ENCODE data around the gene MAST1.
"Not testable (repeated sequence)": the region's sequence is repeated elsewhere in the genome, so short reads cannot be mapped to it uniquely, and the experiment has no call there.

MAST1 gene

GRCh38 chr19:12841094-12841493, 2.8 kb downstream of the MAST1 start:
- no peak for DNase-seq

DNA sequence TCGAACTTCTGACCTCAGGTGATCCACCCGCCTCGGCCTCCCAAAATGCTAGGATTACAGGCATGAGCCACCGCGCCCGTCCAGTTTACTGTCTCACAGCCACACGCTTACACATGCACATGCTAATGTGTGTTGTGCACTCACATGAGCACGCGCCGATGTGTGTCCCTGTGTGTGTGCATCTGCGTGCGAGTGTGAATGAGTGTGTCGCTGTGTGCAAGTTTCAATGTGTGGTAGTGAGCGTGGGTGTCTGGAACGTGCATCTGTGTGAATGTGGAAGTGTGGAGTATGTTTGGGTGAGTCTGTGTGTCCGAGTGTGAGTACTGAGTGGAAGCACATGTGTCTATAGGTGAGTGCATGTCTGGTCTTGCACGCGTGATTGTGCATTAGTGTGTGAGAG, 4.2 kb downstream of the MAST1 start:
- no peak for DNase-seq

GRCh38 chr19:12843328-12843727, 5.0 kb downstream of the MAST1 start:
- no peak for DNase-seq

DNA sequence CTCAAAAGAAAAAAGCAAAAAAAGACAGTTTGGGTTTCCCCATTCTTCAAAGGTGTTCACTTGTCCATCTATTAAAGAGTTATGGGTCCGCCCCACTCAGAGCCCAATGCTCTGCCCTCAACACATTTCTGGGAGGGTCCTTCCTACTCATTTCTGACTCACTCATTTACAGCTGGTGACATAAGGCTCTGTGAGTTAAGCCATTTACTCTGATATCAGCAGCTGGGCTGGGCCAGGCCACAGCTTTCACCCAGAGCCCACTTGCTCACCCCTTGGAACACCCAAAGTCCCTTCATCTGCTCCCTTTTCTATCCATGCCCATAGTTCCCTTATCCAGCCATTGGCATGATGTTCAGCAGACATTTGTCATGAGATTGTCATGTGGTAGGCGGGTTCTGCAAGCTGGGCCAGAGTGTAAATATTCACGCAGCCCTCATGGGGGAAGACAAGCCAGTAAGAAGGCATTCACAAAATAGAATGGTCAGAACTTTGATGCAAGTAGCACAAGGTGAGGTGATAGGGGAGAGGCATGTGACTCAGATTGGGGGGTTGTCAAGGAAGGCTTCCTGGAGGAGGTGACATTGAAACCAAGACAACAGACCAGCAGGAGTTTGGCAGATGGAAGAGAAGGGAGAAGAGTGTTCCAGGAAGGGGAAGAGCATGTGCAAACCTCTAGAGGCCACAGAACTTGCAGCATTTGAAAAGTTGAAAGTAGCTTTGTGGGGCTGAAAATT, 5.9 kb downstream of the MAST1 start:
- no peak for DNase-seq

DNA sequence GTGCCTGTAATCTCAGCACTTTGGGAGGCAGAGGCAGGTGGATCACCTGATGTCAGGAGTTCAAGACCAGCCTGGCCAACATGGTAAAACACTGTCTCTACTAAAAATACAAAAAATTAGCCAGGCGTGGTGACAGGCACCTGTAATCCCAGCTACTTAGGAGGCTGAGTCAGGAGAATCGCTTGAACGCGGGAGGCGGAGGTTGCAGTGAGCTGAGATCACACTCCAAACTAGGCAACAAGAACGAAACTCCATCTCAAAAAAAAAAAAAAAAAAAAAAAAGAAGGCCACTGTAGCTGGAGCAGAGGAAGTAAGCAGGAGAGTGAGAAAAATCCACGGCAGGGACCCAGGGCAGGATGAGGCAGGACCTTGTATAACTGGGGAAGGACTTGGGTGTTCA, 8.3 kb downstream of the MAST1 start:
- not testable (repeated sequence) for DNase-seq

DNA sequence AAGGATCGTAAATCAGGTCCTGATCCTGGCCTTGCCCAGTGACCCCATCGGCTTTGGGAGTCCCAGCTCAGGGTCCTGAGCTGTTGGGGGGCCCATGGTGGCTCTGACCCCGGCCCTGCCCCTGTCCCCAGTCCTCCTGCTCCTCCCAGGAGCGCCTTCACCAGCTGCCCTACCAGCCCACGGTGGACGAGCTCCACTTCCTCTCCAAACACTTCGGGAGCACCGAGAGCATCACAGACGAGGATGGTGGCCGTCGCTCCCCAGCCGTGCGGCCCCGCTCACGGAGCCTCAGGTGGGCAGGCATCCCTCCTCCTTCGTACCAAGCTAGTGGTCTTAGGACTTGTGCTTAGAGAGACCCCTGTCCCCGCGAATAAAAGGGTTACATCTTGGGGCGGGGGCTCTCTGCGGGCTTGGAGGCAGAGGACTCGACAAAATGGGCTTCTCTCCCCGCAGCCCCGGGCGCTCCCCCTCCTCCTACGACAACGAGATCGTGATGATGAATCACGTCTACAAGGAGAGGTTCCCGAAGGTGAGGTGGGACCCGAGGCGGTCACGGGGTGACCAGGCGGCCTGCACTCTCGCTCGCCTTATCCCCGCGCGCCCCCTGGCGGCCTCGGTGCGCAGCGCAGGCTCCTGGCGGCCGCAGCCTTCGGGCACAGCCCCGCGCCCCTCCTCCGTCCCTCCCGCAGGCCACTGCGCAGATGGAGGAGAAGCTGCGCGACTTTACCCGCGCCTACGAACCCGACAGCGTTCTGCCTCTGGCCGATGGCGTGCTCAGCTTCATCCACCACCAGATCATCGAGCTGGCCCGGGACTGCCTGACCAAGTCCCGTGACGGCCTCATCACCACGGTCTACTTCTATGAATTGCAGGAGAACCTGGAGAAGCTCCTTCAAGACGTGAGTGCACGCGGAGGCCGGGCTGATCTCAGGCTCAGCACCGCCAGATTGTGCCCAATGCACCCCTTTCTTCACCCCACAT, 9.1 kb downstream of the MAST1 start:
- DNase-seq: peak in 1 of 2 experiments; percentile 36

DNA sequence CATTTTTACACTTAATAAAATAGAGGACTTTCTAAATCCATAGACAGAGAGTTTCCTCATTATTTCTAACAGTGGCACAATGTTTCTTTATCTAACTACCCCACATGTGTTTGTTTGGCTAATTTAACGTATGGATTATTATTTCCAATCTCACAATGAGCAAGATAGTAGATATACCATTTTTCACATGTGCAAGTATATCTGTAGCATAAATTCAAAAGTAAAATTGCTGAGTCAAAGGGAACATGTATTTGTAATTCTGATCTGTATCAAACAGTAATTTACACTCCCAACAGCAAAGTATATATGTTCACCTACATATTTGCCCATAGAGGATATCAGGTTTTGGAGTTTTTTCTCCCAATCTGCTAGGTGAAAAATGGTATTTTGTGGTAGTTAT, 18.3 kb downstream of the MAST1 start:
- no peak for DNase-seq

- DNase-seq: no peak
Observed at GRCh38 chr19:12858041-12858928, 20.0 kb downstream of the MAST1 start.

DNA sequence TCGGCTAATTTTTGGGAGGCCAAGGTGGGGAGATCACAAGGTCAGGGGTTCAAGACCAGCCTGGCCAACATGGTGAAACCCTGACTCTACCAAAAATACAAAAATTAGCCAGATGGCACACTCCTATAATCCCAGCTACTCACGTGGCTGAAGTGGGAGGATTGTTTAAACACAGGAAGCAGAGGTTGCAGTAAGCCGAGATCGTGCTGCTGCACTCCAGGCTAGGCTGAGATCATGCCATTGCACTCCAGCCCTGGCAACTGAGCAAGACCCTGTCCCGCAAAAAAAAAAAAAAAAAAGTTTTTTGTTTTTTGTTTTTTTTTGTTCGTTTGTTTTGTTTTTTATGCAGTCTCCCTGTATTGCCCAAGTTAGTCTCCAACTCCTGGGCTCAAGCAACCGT, 21.2 kb downstream of the MAST1 start:
- no peak for DNase-seq

DNA sequence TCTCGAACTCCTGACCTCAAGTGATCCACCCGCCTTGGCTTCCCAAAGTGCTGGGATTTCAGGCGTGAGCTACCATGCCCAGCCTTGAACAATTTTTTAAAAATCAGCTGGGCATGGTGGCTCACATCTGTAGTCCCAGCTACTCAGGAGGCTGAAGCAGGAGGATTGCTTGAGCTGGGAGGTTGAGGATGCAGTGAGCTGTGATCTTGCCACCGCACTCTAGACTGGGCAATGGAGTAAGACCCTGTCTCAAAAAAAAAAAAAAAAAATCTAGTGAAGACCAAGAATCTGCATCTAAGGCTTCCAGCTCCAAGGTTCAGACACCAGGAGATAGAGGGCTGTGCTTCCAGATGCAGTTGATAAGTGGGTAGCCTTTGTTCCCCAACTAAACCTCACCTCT, 25.8 kb downstream of the MAST1 start:
- no peak for DNase-seq

DNA sequence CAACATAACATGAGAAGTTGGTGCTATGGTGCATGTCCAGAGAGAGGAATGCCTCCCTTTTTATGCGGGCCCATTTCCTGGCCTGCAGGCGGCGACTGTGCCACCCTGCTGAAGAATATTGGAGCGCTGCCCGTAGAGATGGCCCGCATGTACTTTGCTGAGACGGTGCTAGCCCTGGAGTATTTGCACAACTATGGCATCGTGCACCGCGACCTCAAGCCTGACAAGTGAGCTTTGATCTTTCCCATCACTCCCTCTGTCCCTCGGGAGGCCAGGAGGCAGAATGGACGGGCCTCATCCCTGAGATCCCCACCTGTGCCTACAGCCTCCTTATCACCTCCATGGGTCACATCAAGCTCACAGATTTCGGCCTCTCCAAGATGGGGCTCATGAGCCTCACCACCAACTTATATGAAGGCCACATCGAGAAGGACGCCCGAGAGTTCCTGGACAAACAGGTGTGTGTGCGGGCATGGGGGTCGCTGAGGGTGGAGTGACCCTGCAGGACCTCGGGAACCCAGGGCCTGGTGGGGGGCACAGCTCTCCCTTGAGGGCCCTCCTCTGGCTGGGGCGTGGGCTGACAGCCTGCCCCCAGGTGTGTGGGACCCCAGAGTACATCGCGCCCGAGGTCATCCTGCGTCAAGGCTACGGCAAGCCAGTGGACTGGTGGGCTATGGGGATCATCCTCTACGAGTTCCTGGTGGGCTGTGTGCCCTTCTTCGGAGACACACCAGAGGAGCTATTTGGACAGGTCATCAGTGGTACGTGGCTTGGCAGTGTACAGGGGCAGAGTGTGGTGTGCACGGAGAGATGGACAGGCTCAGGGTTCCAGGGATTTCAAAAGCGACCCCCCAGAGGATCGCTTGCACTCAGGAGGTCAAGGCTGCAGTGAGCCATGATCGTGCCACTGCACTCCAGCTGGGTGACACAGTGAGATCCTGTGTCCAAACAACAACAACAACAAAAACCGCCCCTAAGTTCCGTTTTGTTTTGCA, 26.7 kb downstream of the MAST1 start:
- no peak for DNase-seq

DNA sequence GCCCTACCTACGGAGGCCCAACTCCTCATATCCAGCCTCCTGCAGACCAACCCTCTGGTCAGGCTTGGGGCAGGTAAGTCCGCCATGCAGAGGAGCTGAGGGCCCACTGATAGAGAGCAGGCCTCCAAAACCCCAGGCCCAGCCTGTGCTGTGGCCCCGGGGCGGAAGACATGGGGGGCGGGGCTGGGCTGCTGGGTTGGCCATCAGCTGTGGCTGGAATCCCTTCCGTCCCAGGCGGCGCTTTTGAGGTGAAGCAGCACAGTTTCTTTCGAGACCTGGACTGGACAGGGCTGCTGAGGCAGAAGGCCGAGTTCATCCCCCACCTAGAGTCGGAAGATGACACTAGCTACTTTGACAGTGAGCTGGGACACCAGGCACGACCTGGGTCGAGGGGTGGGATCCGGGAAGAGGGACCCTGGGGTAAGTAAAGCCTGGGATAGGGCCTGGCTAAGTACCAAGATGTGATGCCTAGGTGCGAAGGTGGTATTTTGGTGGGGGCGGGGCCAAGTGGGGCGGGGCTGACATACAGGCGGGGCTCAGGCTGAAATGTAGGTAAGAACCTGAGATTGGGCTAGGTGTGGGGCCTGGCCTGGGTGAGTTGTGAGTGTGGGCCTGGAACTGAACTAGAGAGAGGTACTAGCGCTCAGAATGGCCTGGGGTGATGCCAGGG, 27.6 kb downstream of the MAST1 start:
- no peak for DNase-seq

GRCh38 chr19:12866416-12867119, 28.3 kb downstream of the MAST1 start:
- no peak for DNase-seq

GRCh38 chr19:12867120-12868099, 29.1 kb downstream of the MAST1 start:
- peak in 1 of 2 experiments; percentile 19 for DNase-seq

- DNase-seq: no peak
Observed at GRCh38 chr19:12868540-12869112, 30.3 kb downstream of the MAST1 start.

- DNase-seq: no peak
Observed at GRCh38 chr19:12871681-12872080, 33.4 kb downstream of the MAST1 start.

DNA sequence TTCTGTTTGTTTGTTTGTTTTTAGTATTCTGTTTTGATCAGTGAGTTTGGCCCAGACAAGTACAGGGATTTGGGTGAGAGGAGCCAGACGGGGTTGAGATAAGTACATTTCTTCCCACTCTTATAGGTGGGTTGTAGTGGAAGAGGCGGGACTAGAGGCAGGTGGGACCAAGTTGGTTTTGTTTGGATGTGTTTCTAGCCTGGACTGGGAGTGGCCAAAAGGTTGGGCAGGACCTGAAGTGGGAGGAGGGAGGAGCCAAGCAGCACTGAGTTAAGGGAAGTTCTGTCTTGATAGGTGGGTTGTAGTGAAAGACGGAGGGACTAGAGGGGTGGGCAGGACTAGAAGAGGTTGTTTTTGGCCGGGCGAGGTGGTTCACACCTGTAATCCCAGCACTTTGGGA, 33.9 kb downstream of the MAST1 start:
- DNase-seq: no peak

Data from SW 1271 (cell line).